SIG-M5 treated with dmso at 0.1 percent for 504 hours (cell line): ENCODE data around the gene HS1BP3.

Experiments
- DNase-seq: peaks from one replicate; lab custom pipeline; 2025; ENCODE audit not compliant: unreplicated experiment; lab: John Stamatoyannopoulos, UW

HS1BP3 gene

GRCh38 chr2:20664071-20664390, 13.1 kb upstream of the HS1BP3 start:
- no peak for DNase-seq

- no peak for DNase-seq
Measured at GRCh38 chr2:20663196-20664070, 12.5 kb upstream of the HS1BP3 start.

- no peak for DNase-seq
Measured at GRCh38 chr2:20662308-20662937, 11.5 kb upstream of the HS1BP3 start.

- DNase-seq = peak; percentile 75
Measured at GRCh38 chr2:20661421-20662307, 10.8 kb upstream of the HS1BP3 start.

- peak; percentile 46 for DNase-seq
Measured at GRCh38 chr2:20660506-20661420, 9.9 kb upstream of the HS1BP3 start.

- DNase-seq = no peak
Measured at GRCh38 chr2:20657522-20658235, 6.8 kb upstream of the HS1BP3 start.

GRCh38 chr2:20656561-20656960, 5.7 kb upstream of the HS1BP3 start:
- DNase-seq = no peak

GRCh38 chr2:20654535-20654813, 3.6 kb upstream of the HS1BP3 start:
- DNase-seq = no peak

GRCh38 chr2:20653695-20654534, 3.0 kb upstream of the HS1BP3 start:
- DNase-seq = no peak

GRCh38 chr2:20652673-20653575, 2.0 kb upstream of the HS1BP3 start:
- no peak for DNase-seq

GRCh38 chr2:20652141-20652540, 1.2 kb upstream of the HS1BP3 start:
- no peak for DNase-seq

- no peak for DNase-seq
Measured at GRCh38 chr2:20651731-20652099, 817 bp upstream of the HS1BP3 start.

GRCh38 chr2:20650393-20650876, 463 bp downstream of the HS1BP3 start:
- DNase-seq = peak; percentile 49

- DNase-seq = no peak
Measured at GRCh38 chr2:20649976-20650375, 922 bp downstream of the HS1BP3 start.

- DNase-seq = no peak
Measured at GRCh38 chr2:20649576-20649975, 1.3 kb downstream of the HS1BP3 start.

GRCh38 chr2:20648831-20649230, 2.1 kb downstream of the HS1BP3 start:
- no peak for DNase-seq

GRCh38 chr2:20648206-20648605, 2.7 kb downstream of the HS1BP3 start:
- DNase-seq = no peak

- no peak for DNase-seq
Measured at GRCh38 chr2:20647738-20648137, 3.2 kb downstream of the HS1BP3 start.
